SU-DHL-6 (cell line): ENCODE results near the gene RLN3.

Source experiments
- H2AFZ ChIP-seq: fragments of 200-600 bp; sonication (generic); 2 replicates; pipeline ENCODE4 v1.6.1; 2014; ENCODE audit warnings: low read depth, mild to moderate bottlenecking, moderate library complexity, mixed read lengths, antibody characterized with exemption, low read length; ENCODE audit not compliant: severe bottlenecking
- H3F3A ChIP-seq: fragments of 200-600 bp; shearing (Covaris generic); 2 replicates; pipeline ENCODE4 v1.6.0; 2016; ENCODE audit warnings: antibody characterized with exemption, mild to moderate bottlenecking; ENCODE audit not compliant: insufficient read depth
- H3K27ac ChIP-seq: fragments of 200-600 bp; sonication (generic); 2 replicates; pipeline ENCODE4 v1.5.1; 2016; ENCODE audit warnings: low read depth, mild to moderate bottlenecking, low read length, moderate library complexity, mixed read lengths
- H3K27me3 ChIP-seq: fragments of 200-600 bp; sonication (generic), shearing (Covaris generic); 2 replicates; pipeline ENCODE4 v1.6.0; 2014; ENCODE audit warnings: mild to moderate bottlenecking, low read length
- H3K36me3 ChIP-seq: fragments of 200-600 bp; sonication (generic); 2 replicates; pipeline ENCODE4 v1.6.1; 2014; ENCODE audit warnings: mild to moderate bottlenecking, low read length, mixed read lengths
- H3K4me2 ChIP-seq: fragments of 300-600, 200-600 bp; shearing (Covaris generic), sonication (generic); 2 replicates; pipeline ENCODE4 v1.6.0; 2014; ENCODE audit warnings: low read length, low read depth, mild to moderate bottlenecking; ENCODE audit not compliant: poor library complexity, severe bottlenecking
- H3K4me3 ChIP-seq: fragments of 200-600 bp; sonication (generic); 2 replicates; pipeline ENCODE4 v1.5.1; 2014; ENCODE audit warnings: antibody characterized with exemption, low read length, mild to moderate bottlenecking, mixed read lengths; ENCODE audit not compliant: insufficient read depth, poor library complexity, severe bottlenecking
- H3K79me2 ChIP-seq: fragments of 200-600 bp; sonication (generic); 2 replicates; pipeline ENCODE4 v1.6.1; 2014; ENCODE audit warnings: mild to moderate bottlenecking, low read length, moderate library complexity; ENCODE audit not compliant: insufficient read depth
- H3K9ac ChIP-seq: fragments of 200-600 bp; sonication (generic); 2 replicates; pipeline ENCODE4 v1.7.0; 2014; ENCODE audit warnings: mild to moderate bottlenecking, low read length
- H3K9me2 ChIP-seq: fragments of 200-600 bp; sonication (generic); replicated peaks from 2 replicates; pipeline ENCODE4 v1.6.1; 2014; ENCODE audit warnings: low read length; ENCODE audit not compliant: insufficient read depth
- H3K9me3 ChIP-seq: fragments of 200-600 bp; sonication (generic); 2 replicates; pipeline ENCODE4 v1.6.1; 2014; ENCODE audit warnings: low read length, mixed read lengths; ENCODE audit not compliant: insufficient read depth
- H4K20me1 ChIP-seq: fragments of 200-600 bp; sonication (generic); 2 replicates; pipeline ENCODE4 v1.6.1; 2014; ENCODE audit warnings: low read depth, mild to moderate bottlenecking, antibody characterized with exemption, low read length, moderate library complexity, mixed read lengths
- CTCF ChIP-seq: fragments of 200-600 bp; sonication (generic); IDR thresholded peaks from one replicate; pipeline ENCODE4 v1.5.1; 2017; ENCODE audit warnings: antibody characterized with exemption, mild to moderate bottlenecking, low read length, moderate library complexity; ENCODE audit not compliant: insufficient read depth, poor library complexity, severe bottlenecking
- EZH2phosphoT487 ChIP-seq: fragments of 200-600 bp; sonication (generic), shearing (Covaris generic); conservative IDR thresholded peaks from 2 replicates; pipeline ENCODE4 v1.6.1; 2018; ENCODE audit warnings: mild to moderate bottlenecking, antibody characterized with exemption, low read length, moderate library complexity, mixed read lengths

The RLN3 gene

GRCh38 chr19:14006766-14007562 lies 21.0 kb upstream of the RLN3 start:
- no peaks in the 10 kb centered on the region for H3K9me3 ChIP-seq
- peak overlapping the region; percentile 83 for H3K9ac ChIP-seq
- H3K36me3 ChIP-seq = no peaks in the 10 kb centered on the region
- H2AFZ ChIP-seq = peak overlapping the region; percentile 96
- H3K79me2 ChIP-seq = no peaks in the 10 kb centered on the region; the same call in 1 of the 2 replicates
- no peaks in the 10 kb centered on the region for H3K27me3 ChIP-seq
- H3K27ac ChIP-seq = peak overlapping the region; percentile 61
- H3K4me2 ChIP-seq = peak overlapping the region; percentile 96
- TF ChIP-seq CTCF (no peak), EZH2phosphoT487 (no peak)
- H4K20me1 ChIP-seq = no peaks in the 10 kb centered on the region
- peaks cover 23% of the 10 kb centered on the region for H3F3A ChIP-seq
- no peaks in the 10 kb centered on the region for H3K9me2 ChIP-seq
- H3K4me3 ChIP-seq = peak overlapping the region; percentile 64

DNA sequence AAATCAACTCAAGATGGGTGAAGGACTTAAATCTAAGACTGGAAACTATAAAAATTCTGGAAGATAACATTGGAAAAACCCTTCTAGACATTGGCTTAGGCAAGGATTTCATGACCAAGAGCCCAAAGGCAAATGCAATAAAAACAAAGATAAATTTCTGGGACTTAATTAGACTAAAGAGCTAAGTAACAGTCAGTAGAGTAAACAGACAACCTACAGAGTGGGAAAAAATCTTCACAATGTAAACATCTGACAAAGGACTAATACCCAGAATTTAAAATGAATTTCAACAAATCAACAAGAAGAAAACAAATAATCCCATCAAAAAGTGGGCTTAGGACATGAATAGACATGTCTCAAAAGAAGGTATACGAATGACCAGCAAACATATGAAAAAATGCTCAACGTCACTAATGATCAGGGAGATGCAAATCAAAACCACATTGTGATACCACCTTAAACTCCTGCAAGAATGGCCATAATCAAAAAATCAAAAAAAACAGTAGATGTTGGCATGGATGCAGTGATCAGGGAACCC lies 15.5 kb upstream of the RLN3 start:
- TF ChIP-seq EZH2phosphoT487 (no peak), CTCF (no peak)
- H2AFZ ChIP-seq = no peak overlapping the region
- H3K36me3 ChIP-seq = no peaks in the 10 kb centered on the region
- H3K79me2 ChIP-seq = no peaks in the 10 kb centered on the region
- H3K9ac ChIP-seq = no peak overlapping the region
- H4K20me1 ChIP-seq = no peaks in the 10 kb centered on the region
- H3K9me2 ChIP-seq = no peaks in the 10 kb centered on the region
- H3K9me3 ChIP-seq = no peaks in the 10 kb centered on the region
- no peak overlapping the region for H3K4me3 ChIP-seq
- H3K4me2 ChIP-seq = no peak overlapping the region
- H3F3A ChIP-seq = peaks cover 11% of the 10 kb centered on the region; the same call in 1 of the 2 replicates
- H3K27me3 ChIP-seq = no peaks in the 10 kb centered on the region
- no peak overlapping the region for H3K27ac ChIP-seq

DNA sequence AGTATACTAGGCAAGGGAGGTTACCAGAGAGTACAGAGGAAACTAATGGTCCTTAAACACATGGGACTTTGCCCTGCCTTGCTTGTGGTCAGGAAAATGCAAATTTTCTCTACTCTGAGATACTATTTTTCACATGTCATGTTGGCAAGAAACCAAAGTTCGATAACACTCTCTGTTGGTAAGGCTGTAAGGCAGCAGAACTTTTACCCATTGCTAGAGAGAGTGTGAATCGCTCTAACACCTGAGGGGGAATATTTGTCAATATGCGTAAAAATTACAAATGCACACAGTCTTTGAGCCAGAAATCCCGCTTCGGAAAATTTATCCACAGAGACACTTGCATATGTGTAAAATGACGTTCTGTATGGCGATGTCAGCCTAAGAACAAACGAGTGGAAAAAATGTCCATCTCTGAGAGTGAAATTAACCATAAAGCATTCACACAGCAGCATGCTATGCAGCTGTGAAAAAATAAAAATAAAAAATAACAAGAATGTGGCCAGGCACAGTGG lies 12.4 kb upstream of the RLN3 start:
- Histone ChIP-seq H3K27me3 (no peaks in the 10 kb centered on the region), H3F3A (peaks cover 17% of the 10 kb centered on the region; the same call in 1 of the 2 replicates), H2AFZ (no peak overlapping the region), H4K20me1 (no peaks in the 10 kb centered on the region), H3K36me3 (no peaks in the 10 kb centered on the region), H3K27ac (peak overlapping the region; percentile 44; the same call in 1 of the 2 replicates), H3K79me2 (no peaks in the 10 kb centered on the region), H3K4me3 (peak overlapping the region; percentile 23), H3K9ac (peak overlapping the region; percentile 1; the same call in 1 of the 2 replicates), H3K9me2 (no peaks in the 10 kb centered on the region), H3K4me2 (peak overlapping the region; percentile 48), H3K9me3 (no peaks in the 10 kb centered on the region)
- TF ChIP-seq CTCF = no peak
- TF ChIP-seq EZH2phosphoT487 = no peak
